AG04450 (cell line): ENCODE results near the gene GNE. TPM values are rescaled to one million over a fixed set of nuclear protein-coding genes. Genes with fewer than 3 reads are reported as not detected.

Experiments
- CTCF ChIA-PET: fragments of 300-600, 350-600 bp; formaldehyde crosslinking; extraction: SDS; loops from one replicate; lab custom pipeline; 2022; ENCODE audit warnings: antibody characterized with exemption, inconsistent platforms; lab: Charles Lee
- POLR2A ChIA-PET: fragments of 350-600 bp; formaldehyde crosslinking; extraction: SDS; loops from one replicate; lab custom pipeline; 2021; ENCODE audit warnings: antibody characterized with exemption, inconsistent platforms; lab: Yijun Ruan, JAX
- DNase-seq: peaks from one replicate; pipeline ENCODE4 v3.0.0-alpha.2; 2011; ENCODE audit warnings: low read depth, low spot score
- H3K27ac ChIP-seq: one replicate; pipeline ENCODE4 v1.5.1; 2012; ENCODE audit warnings: low read depth, low read length, control low read depth
- H3K27me3 ChIP-seq: one replicate; pipeline ENCODE4 v1.6.0; 2012; ENCODE audit warnings: low read length; ENCODE audit not compliant: control insufficient read depth, insufficient read depth
- H3K4me3 ChIP-seq: 2 replicates; pipeline ENCODE4 v1.5.1; 2011; ENCODE audit warnings: mild to moderate bottlenecking, low read depth, low read length, control low read depth
- H3K9me3 ChIP-seq: 2 replicates; pipeline ENCODE4 v1.5.1; 2012; ENCODE audit warnings: low read length; ENCODE audit not compliant: control insufficient read depth, insufficient read depth
- CTCF ChIP-seq: IDR thresholded peaks from 2 replicates; pipeline ENCODE4 v1.5.1; 2011; ENCODE audit warnings: low read depth, low read length, control low read depth, inconsistent platforms
- polyA plus RNA-seq: library from polyadenylated mRNA; depleted of rRNA; stranded (reverse); fragments of >200 nt; gene quantifications from 2 replicates; pipeline ENCODE4 v1.2.3, GENCODE V29; 2011

GNE gene
- polyA plus RNA-seq, 1 experiment = 17.4 TPM

DNA sequence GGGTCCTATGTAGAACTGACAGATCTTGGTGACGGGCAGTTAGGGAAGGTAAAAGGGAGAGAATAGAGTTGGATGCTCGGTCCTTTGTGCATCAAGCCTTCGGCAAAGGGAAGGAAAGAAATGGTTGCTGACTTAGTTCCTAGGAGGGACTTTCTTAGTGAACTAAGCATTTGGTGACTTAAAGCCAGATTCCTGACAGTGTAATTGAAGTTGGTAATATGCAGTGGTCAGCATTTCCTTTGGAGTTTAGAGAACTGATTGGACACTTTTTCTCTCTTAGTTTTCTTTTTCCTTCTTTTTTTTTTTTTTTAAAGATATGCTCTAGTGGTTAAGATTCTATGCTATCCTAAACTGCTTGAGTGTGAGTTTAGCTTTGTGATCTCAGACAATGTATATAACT, 65.2 kb downstream of the GNE start:
- no peak for DNase-seq
- ChIA-PET POLR2A (no interaction called here), CTCF (interaction anchor here (0.8 to 1.5 kb wide), 3 partner anchors 27 to 185 kb away, joined by 3 to 4 read pairs (median 3); no protein-coding TSS in a partner anchor)
- Histone ChIP-seq H3K27me3 (no peaks in the 10 kb centered on the region), H3K9me3 (no peaks in the 10 kb centered on the region), H3K4me3 (peak overlapping the region; percentile 96), H3K27ac (no peak overlapping the region)
- no peak for TF ChIP-seq CTCF

DNA sequence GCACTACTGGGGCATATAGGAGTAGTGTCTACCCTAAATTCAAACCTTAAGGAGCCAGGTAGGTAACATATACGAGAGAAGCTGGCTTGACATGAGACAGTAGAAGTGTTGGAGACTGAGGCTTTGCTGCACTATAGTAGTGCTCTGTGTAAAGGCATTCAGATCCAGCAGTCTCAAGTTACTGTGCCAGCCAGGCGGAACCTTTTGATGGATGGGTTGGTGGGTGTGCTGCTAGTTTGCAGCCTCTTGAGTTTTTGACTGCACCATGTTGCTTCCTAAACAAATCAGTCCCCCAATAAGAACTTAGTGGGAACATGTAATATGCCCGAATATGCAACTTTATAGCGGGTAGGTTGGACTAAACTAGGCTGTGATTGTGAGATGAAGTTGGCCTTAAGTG, 66.1 kb downstream of the GNE start:
- no peak for DNase-seq
- peak overlapping the region; percentile 96 for H3K4me3 ChIP-seq
- ChIA-PET CTCF (interaction anchor here (1.5 kb wide), 1 partner anchor 26 kb away, joined by 4 read pairs; no protein-coding TSS in a partner anchor), POLR2A (interaction anchor here (0.8 to 2.6 kb wide), 4 partner anchors 15 to 90 kb away, joined by 3 to 13 read pairs (median 4); partner anchors contain the start of gene GNE)
- no peak overlapping the region for H3K27ac ChIP-seq
- TF ChIP-seq CTCF = no peak
- no peaks in the 10 kb centered on the region for H3K27me3 ChIP-seq
- no peaks in the 10 kb centered on the region for H3K9me3 ChIP-seq

- H3K27ac ChIP-seq = no peak overlapping the region
- no peaks in the 10 kb centered on the region for H3K9me3 ChIP-seq
- H3K27me3 ChIP-seq = no peaks in the 10 kb centered on the region
- CTCF ChIA-PET = interaction anchor here (1.0 to 2.9 kb wide), 5 partner anchors 26 to 237 kb away, joined by 3 to 17 read pairs (median 4); no protein-coding TSS in a partner anchor
- POLR2A ChIA-PET = interaction anchor here (0.8 to 2.6 kb wide), 5 partner anchors 15 to 89 kb away, joined by 3 to 13 read pairs (median 5); partner anchors contain the start of gene GNE
- peak overlapping the region; percentile 96 for H3K4me3 ChIP-seq
- no peak for TF ChIP-seq CTCF
- DNase-seq = no peak
These were observed 66.6 kb downstream of the GNE start for GRCh38 chr9:36191686-36192085.

DNA sequence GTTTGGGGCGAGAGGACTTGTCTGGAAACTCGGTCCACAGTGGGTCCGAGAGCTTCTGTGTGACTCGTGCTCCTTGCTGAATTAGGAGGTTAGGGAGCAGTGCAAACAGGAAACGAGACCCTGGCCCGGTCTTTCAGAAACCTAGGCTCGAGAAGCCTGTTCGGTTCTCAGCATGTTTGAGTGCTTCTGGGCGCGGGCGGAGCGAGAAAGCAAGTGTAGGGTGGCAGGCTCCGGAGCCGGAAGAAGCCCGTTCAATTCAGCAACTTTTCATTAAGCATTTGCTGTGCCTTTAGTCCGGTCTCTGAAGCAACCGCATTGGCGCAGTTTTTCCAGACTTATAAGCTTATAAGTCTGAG, 67.0 kb downstream of the GNE start:
- no peak for TF ChIP-seq CTCF
- Histone ChIP-seq H3K9me3 (no peaks in the 10 kb centered on the region), H3K27me3 (no peaks in the 10 kb centered on the region), H3K27ac (no peak overlapping the region), H3K4me3 (peak overlapping the region; percentile 96)
- ChIA-PET CTCF (interaction anchor here (0.5 to 2.9 kb wide), 16 partner anchors 9 to 236 kb away, joined by 3 to 17 read pairs (median 4); no protein-coding TSS in a partner anchor), POLR2A (interaction anchor here (0.8 to 2.6 kb wide), 13 partner anchors 10 to 162 kb away, joined by 3 to 20 read pairs (median 5); partner anchors contain the start of genes GNE and RECK)
- no peak for DNase-seq
